KMS-11 (cell line): Measurements from ENCODE around the gene CSDE1.

Experiments
- H2AFZ ChIP-seq: fragments of 200-600 bp; sonication (generic); 2 replicates; pipeline ENCODE4 v1.6.1; 2016; ENCODE audit warnings: antibody characterized with exemption, mixed run types, low read depth
- H3K27ac ChIP-seq: fragments of 200-600 bp; sonication (generic); 2 replicates; pipeline ENCODE4 v1.6.1; 2016; ENCODE audit warnings: mild to moderate bottlenecking, mixed run types
- H3K27me3 ChIP-seq: fragments of 200-600 bp; sonication (generic); 2 replicates; pipeline ENCODE4 v1.6.1; 2017; ENCODE audit warnings: mild to moderate bottlenecking, low read depth, mixed run types, moderate library complexity; ENCODE audit not compliant: insufficient read depth
- H3K36me3 ChIP-seq: fragments of 200-600 bp; sonication (generic); 2 replicates; pipeline ENCODE4 v1.6.1; 2017; ENCODE audit warnings: mild to moderate bottlenecking, mixed run types; ENCODE audit not compliant: insufficient read depth
- H3K4me1 ChIP-seq: fragments of 200-600 bp; sonication (generic); 2 replicates; pipeline ENCODE4 v1.6.1; 2016; ENCODE audit warnings: mild to moderate bottlenecking, low read depth, mixed run types; ENCODE audit not compliant: poor library complexity, severe bottlenecking
- H3K4me2 ChIP-seq: fragments of 200-600 bp; sonication (generic); 2 replicates; pipeline ENCODE4 v1.7.0; 2016; ENCODE audit warnings: mild to moderate bottlenecking, mixed run types
- H3K4me3 ChIP-seq: fragments of 200-600 bp; sonication (generic); IDR thresholded peaks from 2 replicates; pipeline ENCODE4 v1.6.1; 2017; ENCODE audit warnings: low read depth, low read length, mixed read lengths; ENCODE audit not compliant: insufficient read depth
- H3K79me2 ChIP-seq: fragments of 200-600 bp; sonication (generic); 2 replicates; pipeline ENCODE4 v1.6.1; 2016; ENCODE audit warnings: low read depth, mixed run types; ENCODE audit not compliant: insufficient read depth
- H3K9ac ChIP-seq: fragments of 200-600 bp; sonication (generic); 2 replicates; pipeline ENCODE4 v1.6.1; 2016; ENCODE audit warnings: mild to moderate bottlenecking, mixed run types
- H4K20me1 ChIP-seq: fragments of 200-600 bp; sonication (generic); 2 replicates; pipeline ENCODE4 v1.6.1; 2016; ENCODE audit warnings: mild to moderate bottlenecking, mixed run types; ENCODE audit not compliant: insufficient read depth
- CTCF ChIP-seq: fragments of 200-600 bp; sonication (generic); conservative IDR thresholded peaks from 2 replicates; pipeline ENCODE4 v1.6.1; 2017; ENCODE audit warnings: low read depth, mild to moderate bottlenecking, antibody characterized with exemption, low read length, moderate library complexity, mixed read lengths

Gene CSDE1

GRCh38 chr1:114735479-114735878, 22.3 kb downstream of the CSDE1 start:
- no peaks in the 10 kb centered on the region for H3K27me3 ChIP-seq
- H3K9ac ChIP-seq: no peak overlapping the region
- peaks cover 10% of the 10 kb centered on the region; the same call in 1 of the 2 replicates for H3K79me2 ChIP-seq
- H3K27ac ChIP-seq: no peak overlapping the region
- 0 out of 2 replicates have a peak, but pooled peaks cover 4% of the 10 kb centered on the region for H3K36me3 ChIP-seq
- no peak overlapping the region for H3K4me3 ChIP-seq
- H3K4me2 ChIP-seq: no peak overlapping the region
- no peak overlapping the region for H2AFZ ChIP-seq
- no peak for TF ChIP-seq CTCF
- H3K4me1 ChIP-seq: peaks cover 22% of the 10 kb centered on the region
- no peaks in the 10 kb centered on the region for H4K20me1 ChIP-seq

GRCh38 chr1:114729782-114730181, 28.0 kb downstream of the CSDE1 start:
- 0 out of 2 replicates have a peak, but pooled peaks cover 5% of the 10 kb centered on the region for H3K79me2 ChIP-seq

GRCh38 chr1:114728553-114728952, 29.2 kb downstream of the CSDE1 start:
- H3K4me3 ChIP-seq: no peak overlapping the region
- H3K36me3 ChIP-seq: no peaks in the 10 kb centered on the region; the same call in 1 of the 2 replicates
- TF ChIP-seq CTCF: no peak
- no peak overlapping the region for H3K9ac ChIP-seq
- no peaks in the 10 kb centered on the region for H3K27me3 ChIP-seq
- no peak overlapping the region for H3K4me2 ChIP-seq
- H3K4me1 ChIP-seq: peaks cover 18% of the 10 kb centered on the region
- no peak overlapping the region for H3K27ac ChIP-seq
- H2AFZ ChIP-seq: no peak overlapping the region
- 0 out of 2 replicates have a peak, but pooled peaks cover 5% of the 10 kb centered on the region for H3K79me2 ChIP-seq
- no peaks in the 10 kb centered on the region for H4K20me1 ChIP-seq

More at GRCh38 chr1:114729782-114730181, 28.0 kb downstream of the CSDE1 start:
- Histone ChIP-seq H3K27ac (no peak overlapping the region), H3K27me3 (no peaks in the 10 kb centered on the region), H3K9ac (no peak overlapping the region), H3K4me1 (peaks cover 18% of the 10 kb centered on the region), H3K4me3 (no peak overlapping the region), H2AFZ (no peak overlapping the region), H4K20me1 (no peaks in the 10 kb centered on the region), H3K4me2 (no peak overlapping the region), H3K36me3 (no peaks in the 10 kb centered on the region; the same call in 1 of the 2 replicates)
- no peak for TF ChIP-seq CTCF

GRCh38 chr1:114725230-114725629, 32.6 kb downstream of the CSDE1 start:
- Histone ChIP-seq H3K27ac (no peak overlapping the region), H4K20me1 (no peaks in the 10 kb centered on the region), H3K9ac (no peak overlapping the region), H3K4me2 (no peak overlapping the region), H3K36me3 (no peaks in the 10 kb centered on the region; the same call in 1 of the 2 replicates), H2AFZ (no peak overlapping the region), H3K27me3 (no peaks in the 10 kb centered on the region), H3K79me2 (0 out of 2 replicates have a peak, but pooled peaks cover 5% of the 10 kb centered on the region), H3K4me3 (no peak overlapping the region), H3K4me1 (no peaks in the 10 kb centered on the region)
- TF ChIP-seq CTCF: no peak
